ENCODE results near the gene KCNK16. TPM values are rescaled to one million over a fixed set of nuclear protein-coding genes. Genes with fewer than 3 reads are reported as not detected.

KCNK16 gene
- total and polyA plus RNA-seq, 2 donors from 2014 or later: not detected

GRCh38 chr6:39304951-39305350 is 17.6 kb downstream of the KCNK16 start:
- DNase-seq: no peak
- no peak for TF ChIP-seq CTCF (IDR thresholded peaks at IDR 0.05; ENCODE audit: borderline replicate concordance, extremely low read depth, insufficient read depth)
- Histone ChIP-seq H3K27me3 (ENCODE audit: control insufficient read depth, insufficient read depth, low read length) (no peaks in the 10 kb centered on the region), H3K9me3 (ENCODE audit: control insufficient read depth in 2 of 3, insufficient read depth in 1 of 3, low read length in 3 of 3) (no peaks in the 10 kb centered on the region), H3K4me3 (ENCODE audit: low read length in 3 of 3) (no peak overlapping the region), H3K36me3 (ENCODE audit: control insufficient read depth in 2 of 3, insufficient read depth in 3 of 3, low read length in 3 of 3) (no peaks in the 10 kb centered on the region), H3K9ac (ENCODE audit: low read length in 3 of 3) (no peak overlapping the region), H3K27ac (ENCODE audit: low read depth in 2 of 2, low read length in 2 of 2) (no peak overlapping the region), H3K4me1 (ENCODE audit: control insufficient read depth in 2 of 3, insufficient read depth in 2 of 3, low read depth in 1 of 3, low read length in 3 of 3) (peaks cover 0 to 6% (median 0%) of the 10 kb centered on the region in 3 donors)
- FAIRE-seq: no peak
- intact Hi-C loops (cut with DNase I): loop anchor here (5.0 to 10.0 kb wide), 2 partner anchors 138 to 430 kb away; no protein-coding TSS in a partner anchor

GRCh38 chr6:39303425-39304153 is 18.9 kb downstream of the KCNK16 start:
- H3K4me3 ChIP-seq (ENCODE audit: low read length in 3 of 3): no peak overlapping the region
- intact Hi-C loops (cut with DNase I): loop anchor here (5.0 to 10.0 kb wide), 2 partner anchors 136 to 429 kb away; no protein-coding TSS in a partner anchor
- no peak for TF ChIP-seq CTCF (IDR thresholded peaks at IDR 0.05; ENCODE audit: borderline replicate concordance, extremely low read depth, insufficient read depth)
- H3K27ac ChIP-seq (ENCODE audit: low read depth in 2 of 2, low read length in 2 of 2): no peak overlapping the region
- H3K4me1 ChIP-seq (ENCODE audit: control insufficient read depth in 2 of 3, insufficient read depth in 2 of 3, low read depth in 1 of 3, low read length in 3 of 3): peaks cover 0 to 6% (median 0%) of the 10 kb centered on the region in 3 donors
- H3K36me3 ChIP-seq (ENCODE audit: control insufficient read depth in 2 of 3, insufficient read depth in 3 of 3, low read length in 3 of 3): no peaks in the 10 kb centered on the region
- no peak overlapping the region for H3K9ac ChIP-seq (ENCODE audit: low read length in 3 of 3)
- FAIRE-seq (no peak), DNase-seq (peak in 1 of 5 donors; percentile 77)
- no peaks in the 10 kb centered on the region for H3K9me3 ChIP-seq (ENCODE audit: control insufficient read depth in 2 of 3, insufficient read depth in 1 of 3, low read length in 3 of 3)
- H3K27me3 ChIP-seq (ENCODE audit: control insufficient read depth, insufficient read depth, low read length): no peaks in the 10 kb centered on the region

GRCh38 chr6:39302669-39303424 is 19.7 kb downstream of the KCNK16 start:
- TF ChIP-seq CTCF (IDR thresholded peaks at IDR 0.05; ENCODE audit: borderline replicate concordance, extremely low read depth, insufficient read depth): peak; percentile 97
- Histone ChIP-seq H3K9ac (ENCODE audit: low read length in 3 of 3) (peak overlapping the region in 1 of 3 donors; percentile 42), H3K27me3 (ENCODE audit: control insufficient read depth, insufficient read depth, low read length) (no peaks in the 10 kb centered on the region), H3K4me3 (ENCODE audit: low read length in 3 of 3) (peak overlapping the region in 2 of 3 donors; percentile 13 to 20), H3K4me1 (ENCODE audit: control insufficient read depth in 2 of 3, insufficient read depth in 2 of 3, low read depth in 1 of 3, low read length in 3 of 3) (peaks cover 0 to 6% (median 0%) of the 10 kb centered on the region in 3 donors), H3K27ac (ENCODE audit: low read depth in 2 of 2, low read length in 2 of 2) (no peak overlapping the region), H3K36me3 (ENCODE audit: control insufficient read depth in 2 of 3, insufficient read depth in 3 of 3, low read length in 3 of 3) (no peaks in the 10 kb centered on the region), H3K9me3 (ENCODE audit: control insufficient read depth in 2 of 3, insufficient read depth in 1 of 3, low read length in 3 of 3) (no peaks in the 10 kb centered on the region)
- peak; percentile 83 to 92 (median 86) for DNase-seq
- no peak for FAIRE-seq
- intact Hi-C loops (cut with DNase I): loop anchor here (5.0 to 10.0 kb wide), 2 partner anchors 136 to 428 kb away; no protein-coding TSS in a partner anchor

All from kidney (tissue), 14 donors.